ENCODE measurements around the gene HACD2. TPM values are rescaled to one million over a fixed set of nuclear protein-coding genes. Genes with fewer than 3 reads are reported as not detected.

Gene HACD2
- total RNA-seq, 1 donor from 2014 or later = 12.1 TPM

DNA sequence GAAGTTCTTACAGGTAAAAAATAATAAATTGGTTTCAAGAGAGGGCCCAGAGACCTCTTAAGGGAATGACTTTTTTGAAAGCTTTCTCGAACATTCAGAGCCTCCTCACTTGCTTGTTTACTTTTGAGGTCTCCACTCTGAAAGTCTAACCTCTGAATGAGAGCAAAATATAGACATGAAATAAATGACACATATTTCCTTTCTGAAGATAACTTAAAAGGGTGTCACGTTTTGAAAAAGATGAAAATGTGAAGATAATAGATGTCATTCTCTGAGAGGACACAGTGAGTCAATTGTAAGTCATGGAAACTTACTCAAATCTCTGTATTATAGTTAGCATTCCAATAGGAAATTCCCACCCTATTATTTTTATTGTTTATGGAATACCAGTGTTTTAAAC lies 44.6 kb downstream of the HACD2 start:
- intact Hi-C loops (cut with DNase I) = no loop called here
- no peak for ATAC-seq
- no peak for DNase-seq (ENCODE audit: missing footprints)

DNA sequence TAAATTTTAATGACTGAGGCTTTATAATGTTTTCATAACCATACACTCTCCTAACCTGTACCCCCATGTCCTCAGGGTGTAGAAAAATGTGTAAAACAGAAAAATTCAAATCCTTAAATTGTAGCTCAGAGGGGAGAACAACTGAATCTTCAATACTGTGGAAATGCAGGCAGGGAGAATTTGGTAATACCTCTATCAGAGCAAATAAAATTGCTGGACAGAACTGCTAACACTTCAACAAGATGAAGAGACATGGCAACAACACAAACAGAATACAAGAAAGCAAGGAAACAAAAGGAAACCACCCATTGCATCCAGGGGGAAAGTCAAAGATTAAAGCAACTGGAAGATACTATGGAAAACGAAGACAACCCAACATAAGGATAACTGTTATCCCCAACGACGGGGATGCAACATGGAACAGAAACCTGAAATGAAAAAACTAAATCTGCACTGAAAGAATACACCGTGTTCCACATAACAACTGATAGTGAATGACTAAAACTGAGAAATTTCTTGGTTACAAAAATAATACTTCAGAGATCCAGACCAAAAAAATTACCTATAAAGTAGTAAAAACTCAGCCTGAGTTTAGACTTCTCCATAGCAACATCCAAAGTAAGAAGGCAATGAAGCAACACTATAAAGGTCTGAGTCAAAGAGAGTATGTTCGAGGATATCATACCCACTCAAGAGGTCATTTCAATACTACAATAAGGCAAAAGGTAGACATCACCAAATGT lies 48.5 kb downstream of the HACD2 start:
- DNase-seq (ENCODE audit: missing footprints) (no peak), ATAC-seq (no peak)
- intact Hi-C loops (cut with DNase I) = no loop called here

DNA sequence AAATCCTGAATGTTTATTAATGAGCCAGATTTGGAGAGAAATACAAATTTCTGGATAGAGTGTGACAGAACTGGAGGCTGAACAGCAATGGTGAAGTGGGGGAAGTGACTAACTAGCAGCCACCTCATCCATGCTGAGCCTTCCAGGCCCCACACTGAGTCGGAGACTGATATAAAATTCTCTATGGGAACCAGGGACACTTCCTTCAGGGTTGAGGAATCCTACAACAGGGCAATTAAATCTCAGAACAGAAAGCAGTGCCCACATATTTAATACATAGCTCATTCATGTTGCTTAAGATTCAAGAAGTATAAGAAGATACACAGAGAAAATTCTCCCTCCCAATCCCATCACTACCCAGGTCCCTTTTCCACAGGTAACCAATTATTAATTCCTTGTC lies 49.3 kb downstream of the HACD2 start:
- intact Hi-C loops (cut with DNase I) = no loop called here
- ATAC-seq (no peak), DNase-seq (ENCODE audit: missing footprints) (no peak)

DNA sequence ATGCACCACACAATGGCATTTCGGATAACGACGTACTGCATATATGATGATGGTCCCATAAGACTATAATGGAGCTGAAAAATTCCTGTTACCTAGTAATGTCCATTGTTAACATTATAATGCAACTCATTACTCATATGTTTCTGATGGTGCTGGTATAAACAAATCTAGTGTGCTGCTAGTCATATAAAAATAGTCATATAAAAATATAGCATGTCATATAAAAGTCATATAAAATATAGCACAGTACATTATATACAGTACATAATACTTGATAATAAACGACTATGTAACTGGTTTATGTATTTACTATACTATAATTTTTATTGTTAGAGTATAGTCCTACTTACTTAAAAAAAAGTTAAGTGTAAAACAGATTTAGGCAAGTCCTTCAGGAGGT lies 50.6 kb downstream of the HACD2 start:
- no peak for DNase-seq (ENCODE audit: missing footprints)
- ATAC-seq = no peak
- intact Hi-C loops (cut with DNase I) = no loop called here

DNA sequence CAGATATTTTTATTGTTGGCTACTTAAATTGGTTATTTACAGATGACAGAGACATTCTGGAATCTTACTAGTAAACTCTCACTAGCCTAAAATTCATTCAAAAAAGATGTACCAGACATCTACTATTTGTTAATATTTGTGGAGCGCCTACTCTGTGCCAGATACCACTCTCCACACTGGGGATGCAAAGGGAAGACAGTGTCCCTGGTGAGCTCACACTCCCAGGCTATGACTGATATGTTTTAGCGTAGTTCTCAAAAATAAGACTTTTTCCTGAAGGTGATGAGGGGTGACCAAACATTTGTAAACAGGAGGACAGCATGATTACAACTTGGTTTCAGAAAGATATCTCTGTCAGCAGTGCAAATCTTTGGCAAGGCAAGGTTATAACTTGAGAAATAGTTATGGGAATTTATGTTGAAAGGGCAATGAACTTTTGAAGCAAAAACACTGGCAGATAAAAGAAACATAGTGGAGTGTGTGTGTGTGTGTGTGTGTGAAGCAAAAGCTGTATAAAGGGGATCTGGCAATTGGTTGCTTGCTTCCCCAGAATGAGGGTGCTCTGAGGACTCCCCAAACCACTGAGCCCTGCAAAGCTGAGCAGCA lies 51.2 kb downstream of the HACD2 start:
- no peak for ATAC-seq
- intact Hi-C loops (cut with DNase I) = no loop called here
- DNase-seq (ENCODE audit: missing footprints) = no peak

DNA sequence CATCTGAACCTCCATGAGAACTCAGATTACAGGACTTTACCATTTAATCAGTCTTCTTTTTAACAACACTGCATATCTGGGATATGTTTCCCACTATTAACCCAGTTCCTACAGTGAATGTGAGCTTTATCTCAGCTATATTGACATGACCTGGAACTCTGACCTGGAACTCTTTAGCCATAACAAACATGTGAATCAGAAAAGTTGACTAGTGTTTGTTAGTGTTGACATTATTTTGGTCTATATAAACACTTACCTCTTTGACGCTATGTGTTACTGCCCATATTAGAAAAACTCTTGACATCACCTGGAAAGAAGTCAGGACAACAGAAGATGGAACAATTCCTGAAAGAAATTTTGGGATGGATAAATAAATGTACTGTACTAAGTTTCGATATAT lies 56.7 kb downstream of the HACD2 start:
- DNase-seq (ENCODE audit: missing footprints) (no peak), ATAC-seq (no peak)
- intact Hi-C loops (cut with DNase I) = no loop called here

DNA sequence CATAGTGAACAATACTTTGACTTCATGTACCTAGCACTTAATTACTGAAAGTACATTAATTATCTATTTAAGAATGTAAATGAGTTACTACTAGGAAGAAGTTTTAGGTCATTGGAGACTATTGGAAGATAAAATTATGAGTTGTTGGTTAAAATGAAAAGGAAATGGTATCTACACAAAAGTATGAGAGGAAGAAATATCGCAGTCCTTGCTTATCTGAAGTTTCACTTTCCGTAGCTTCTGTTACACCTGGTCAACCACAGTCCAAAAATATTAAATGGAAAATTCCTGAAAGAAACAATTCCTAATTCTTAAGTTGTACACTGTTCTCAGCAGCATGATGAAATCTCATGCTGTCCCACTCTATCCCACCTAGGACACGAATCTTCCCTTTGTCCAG lies 57.8 kb downstream of the HACD2 start:
- ATAC-seq (no peak), DNase-seq (ENCODE audit: missing footprints) (no peak)
- intact Hi-C loops (cut with DNase I) = no loop called here

DNA sequence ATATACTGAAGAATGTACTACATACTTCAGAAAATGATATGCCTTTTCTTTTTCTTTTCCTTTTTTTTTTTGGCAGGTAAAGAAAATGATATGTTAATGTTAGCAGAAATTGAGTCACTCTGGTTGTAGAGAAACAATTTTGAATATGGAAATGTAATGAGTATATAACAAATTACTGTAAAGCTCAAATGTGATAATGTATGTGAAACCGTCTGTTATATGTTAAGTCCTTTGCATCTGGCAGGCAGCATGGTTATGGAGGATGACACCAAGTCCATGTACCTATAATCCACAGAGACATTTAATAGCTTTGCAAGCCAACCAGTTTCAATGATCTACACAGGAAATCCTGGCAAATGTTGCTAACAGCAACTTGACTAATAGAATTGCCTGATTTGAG lies 58.4 kb downstream of the HACD2 start:
- intact Hi-C loops (cut with DNase I) = no loop called here
- no peak for ATAC-seq
- no peak for DNase-seq (ENCODE audit: missing footprints)

DNA sequence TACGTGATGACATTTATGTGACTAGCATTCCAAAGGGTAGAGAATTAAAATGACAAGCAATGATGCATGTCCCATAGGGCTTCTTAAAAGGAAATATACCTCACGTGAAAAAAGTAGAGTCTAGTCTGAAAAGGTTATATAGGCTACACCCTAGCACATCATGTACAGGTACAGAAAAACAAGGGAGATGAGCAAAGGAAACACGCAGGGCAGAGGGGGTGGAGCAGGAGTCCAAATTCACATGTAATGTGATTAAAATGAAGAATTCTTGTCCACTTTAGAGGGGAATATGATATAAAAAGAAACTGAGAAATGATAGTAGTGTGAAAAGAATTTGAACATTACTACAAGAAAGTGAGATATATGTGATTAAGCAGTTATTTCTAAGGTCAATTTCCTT lies 59.4 kb downstream of the HACD2 start:
- intact Hi-C loops (cut with DNase I) = no loop called here
- DNase-seq (ENCODE audit: missing footprints) (no peak), ATAC-seq (no peak)

DNA sequence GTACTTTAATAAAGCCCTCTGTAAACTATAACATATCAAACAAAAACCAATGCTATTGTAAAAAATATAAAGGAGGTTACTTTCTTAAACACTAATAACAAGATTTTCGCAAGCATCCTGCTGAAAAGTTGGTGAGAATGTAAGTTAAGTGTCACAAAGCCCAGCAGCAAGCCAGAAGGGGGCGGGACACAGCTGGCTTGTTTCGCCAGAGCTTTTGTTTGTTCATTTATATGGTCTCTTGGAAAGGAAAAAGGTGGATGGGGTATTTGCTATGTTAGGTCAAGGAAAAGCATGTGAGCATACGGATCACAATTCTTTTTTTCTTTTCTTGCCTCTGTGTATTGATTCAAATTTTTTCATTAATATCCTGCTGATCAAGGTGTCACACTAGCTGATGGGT lies 59.9 kb downstream of the HACD2 start:
- DNase-seq (ENCODE audit: missing footprints) (no peak), ATAC-seq (no peak)
- intact Hi-C loops (cut with DNase I) = no loop called here

DNA sequence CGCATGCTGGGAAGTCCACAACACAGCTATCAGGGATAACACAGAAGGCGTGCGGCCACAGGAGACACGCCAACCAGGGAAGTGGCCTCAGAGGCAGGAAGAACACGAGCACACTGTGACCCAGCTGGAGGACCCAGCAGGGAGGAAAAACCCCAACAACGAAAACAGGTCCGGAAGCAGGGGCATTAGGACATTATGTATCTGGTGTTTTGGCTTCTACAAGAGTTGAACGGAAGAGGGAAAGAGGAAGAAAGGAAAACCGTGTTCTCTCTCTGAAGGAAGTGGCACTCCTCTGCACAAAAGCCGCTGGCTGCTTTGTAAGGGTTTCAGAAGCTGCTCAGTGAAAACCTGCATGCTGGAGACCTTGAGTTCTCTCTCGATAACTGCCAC lies 61.8 kb downstream of the HACD2 start:
- intact Hi-C loops (cut with DNase I) = no loop called here
- DNase-seq (ENCODE audit: missing footprints) = peak; percentile 76
- peak; percentile 78 for ATAC-seq

DNA sequence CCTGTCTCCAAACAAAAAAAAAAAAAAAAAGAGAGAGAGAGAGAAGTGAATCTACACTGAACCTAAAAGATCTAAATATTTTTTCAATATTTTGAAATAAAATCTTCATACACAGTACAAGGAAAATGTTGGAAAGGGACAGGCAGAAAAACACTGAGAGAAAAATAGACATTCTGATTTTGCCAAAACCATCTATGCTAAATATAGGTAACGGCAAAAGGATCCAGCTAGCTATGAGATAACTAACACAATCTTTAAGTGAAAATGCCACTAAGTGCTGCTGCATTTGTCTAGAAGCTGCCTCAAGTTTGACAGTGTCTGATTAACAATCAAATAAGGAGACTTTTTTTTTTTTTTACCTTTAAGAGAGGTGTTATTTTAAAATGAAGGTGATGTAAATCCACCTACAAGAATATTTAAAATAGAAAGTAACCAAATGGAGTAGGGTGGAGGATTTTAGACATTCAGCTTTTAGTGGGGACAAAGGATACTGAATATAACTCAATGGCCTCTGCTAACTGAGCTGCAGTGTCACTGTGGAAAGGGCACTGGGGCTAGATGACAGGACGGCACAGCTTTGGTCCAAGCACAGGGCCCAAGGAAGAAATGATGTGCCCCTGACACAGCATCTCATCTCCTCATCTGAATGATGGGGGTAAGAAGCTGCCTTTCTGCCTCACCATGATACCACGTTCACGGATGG lies 62.4 kb downstream of the HACD2 start:
- DNase-seq (ENCODE audit: missing footprints) (no peak), ATAC-seq (peak; percentile 45)
- intact Hi-C loops (cut with DNase I) = no loop called here

DNA sequence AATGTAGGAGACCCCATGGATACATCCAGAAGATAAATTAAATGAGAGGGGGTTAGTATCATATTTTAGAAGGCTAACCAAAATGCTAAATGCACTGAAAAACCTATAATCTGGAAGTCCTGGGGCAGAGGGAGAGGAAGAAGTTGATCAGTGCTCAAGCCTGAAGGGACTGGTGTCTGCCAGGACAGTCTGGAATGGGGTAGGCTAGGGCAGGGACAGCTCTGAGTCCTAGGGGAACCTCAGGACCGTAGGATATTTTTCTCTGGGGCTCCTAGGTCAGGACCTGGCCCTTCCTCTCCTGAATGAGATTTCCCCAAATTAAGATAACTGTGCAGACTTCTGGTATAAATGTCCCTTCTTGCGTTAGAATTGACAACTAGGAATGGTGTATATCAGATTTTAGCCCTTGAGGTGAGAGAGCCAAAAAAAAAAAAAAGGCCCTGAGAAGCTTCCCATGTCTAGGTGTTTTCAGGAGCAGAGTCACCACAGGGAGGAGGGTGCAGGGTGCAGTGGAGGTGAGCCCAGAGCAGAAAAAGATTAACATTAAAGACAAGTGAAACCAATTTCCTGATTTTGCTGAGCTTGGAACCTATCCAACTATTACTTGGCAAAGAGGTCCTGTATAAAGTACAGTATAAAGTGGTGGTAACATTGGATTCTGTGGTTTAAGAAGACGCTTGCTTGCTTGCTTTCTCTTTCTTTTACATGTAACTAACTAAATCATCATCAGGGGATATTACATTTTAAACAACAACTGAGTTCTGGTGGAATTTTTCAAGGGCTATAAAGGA lies 63.5 kb downstream of the HACD2 start:
- no peak for ATAC-seq
- intact Hi-C loops (cut with DNase I) = no loop called here

DNA sequence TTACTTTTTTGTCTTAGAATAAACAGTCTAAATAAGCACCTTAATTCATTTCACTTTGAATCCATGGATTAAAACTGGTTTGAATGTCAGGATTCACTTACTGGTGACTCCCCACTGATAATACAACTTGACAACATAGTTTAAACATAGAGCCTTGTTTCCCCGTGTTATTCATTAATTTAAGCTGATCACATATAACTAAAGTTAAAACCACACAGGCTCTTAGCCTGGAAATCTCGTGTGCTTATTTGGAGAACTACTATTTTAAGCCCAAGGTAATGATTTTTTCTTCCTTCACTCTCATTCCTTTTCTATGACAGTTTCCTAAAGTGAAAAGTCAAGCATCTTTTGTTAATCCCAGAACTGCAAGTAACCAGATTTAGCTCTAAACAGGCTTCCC lies 64.2 kb downstream of the HACD2 start:
- ATAC-seq = no peak
- intact Hi-C loops (cut with DNase I) = no loop called here

More for the DNA sequence above, 63.5 kb downstream of the HACD2 start:
- DNase-seq (ENCODE audit: missing footprints) = no peak

DNA sequence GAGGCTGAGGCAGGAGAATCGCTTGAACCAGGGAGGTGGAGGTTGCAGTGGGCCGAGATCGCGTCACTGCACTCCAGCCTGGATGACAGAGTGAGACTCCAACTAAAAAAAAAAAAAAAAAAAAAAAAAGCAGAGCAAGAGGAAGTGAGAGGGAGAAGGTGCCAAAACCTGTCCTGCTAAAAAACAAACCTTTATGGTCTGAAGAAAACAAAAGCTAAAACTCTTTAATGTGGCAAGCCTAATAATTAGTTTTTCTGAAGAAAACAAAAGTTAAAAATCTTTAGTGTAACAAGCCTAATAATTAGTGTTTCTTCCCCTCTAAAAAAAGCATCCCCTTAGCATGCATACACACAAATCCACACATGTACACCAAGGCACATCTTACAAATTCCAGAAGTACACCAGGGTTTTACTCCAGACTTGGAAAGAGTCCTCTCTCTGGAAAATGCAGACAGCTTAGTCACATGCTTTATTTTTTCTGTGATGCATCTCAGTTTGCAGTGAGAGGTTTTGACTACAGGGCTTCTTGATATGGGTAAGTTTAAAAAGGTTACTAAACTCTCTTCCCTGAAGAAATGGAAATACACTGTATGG lies 65.9 kb downstream of the HACD2 start:
- ATAC-seq (no peak), DNase-seq (ENCODE audit: missing footprints) (no peak)
- intact Hi-C loops (cut with DNase I) = no loop called here

More for the DNA sequence above, 64.2 kb downstream of the HACD2 start:
- DNase-seq (ENCODE audit: missing footprints) = no peak

DNA sequence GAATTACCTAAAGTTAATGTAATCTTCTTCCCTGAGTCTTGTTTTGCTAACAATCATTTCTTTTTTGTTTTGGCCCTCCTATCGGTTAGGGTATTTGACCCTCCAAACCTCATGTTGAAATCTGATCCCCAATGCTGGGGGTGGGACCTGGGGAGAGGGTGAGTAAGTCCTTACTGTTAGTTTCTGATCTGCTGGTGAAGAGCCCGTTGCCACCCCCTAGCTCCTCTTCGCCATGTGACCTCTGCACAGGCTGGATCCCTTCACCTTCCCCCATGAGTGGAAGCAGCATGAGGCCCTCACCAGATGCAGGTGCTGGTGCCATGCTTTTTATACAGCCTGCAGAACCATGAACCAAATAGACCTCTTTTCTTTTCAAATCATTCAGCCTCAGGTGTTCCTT lies 73.1 kb downstream of the HACD2 start:
- intact Hi-C loops (cut with DNase I) = no loop called here
- ATAC-seq (no peak), DNase-seq (ENCODE audit: missing footprints) (no peak)

DNA sequence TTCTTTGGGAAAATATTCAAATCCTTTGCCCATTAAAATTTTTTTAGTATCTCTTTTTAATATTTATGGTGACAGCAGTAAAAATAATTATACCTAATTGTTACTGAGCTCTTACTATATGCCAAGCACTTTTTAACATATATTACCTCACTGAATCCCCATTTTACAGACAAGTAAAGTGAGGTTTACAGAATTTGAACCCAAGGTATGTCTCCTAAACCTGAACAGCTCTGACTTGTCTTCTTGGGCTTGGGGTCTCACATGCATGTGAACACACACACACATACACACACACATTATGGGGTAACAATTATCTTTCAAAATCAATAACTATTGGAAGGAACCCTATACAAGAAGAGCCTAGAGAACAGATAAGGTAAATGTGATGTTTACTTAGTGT lies 73.8 kb downstream of the HACD2 start:
- DNase-seq (ENCODE audit: missing footprints) (no peak), ATAC-seq (no peak)
- intact Hi-C loops (cut with DNase I) = no loop called here

DNA sequence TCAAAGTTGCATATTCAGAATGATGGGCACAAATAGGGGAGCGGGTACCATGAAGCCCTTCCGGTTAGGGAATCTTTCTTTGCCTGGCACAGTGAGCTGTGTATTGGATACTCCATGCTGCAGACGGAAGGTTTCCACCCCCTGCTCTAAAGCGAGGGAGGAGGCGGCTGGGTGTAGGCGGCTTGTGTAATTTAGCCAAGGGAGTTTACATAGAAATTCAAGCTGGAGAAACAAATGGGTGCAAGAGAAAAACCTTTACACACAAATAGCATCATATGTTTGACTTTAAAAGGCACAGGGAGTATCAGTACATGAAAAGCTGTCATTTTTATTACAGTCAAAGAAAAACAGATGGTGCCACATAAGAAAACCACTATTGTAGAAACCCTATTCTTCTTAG lies 76.7 kb downstream of the HACD2 start:
- intact Hi-C loops (cut with DNase I) = no loop called here
- ATAC-seq = no peak

DNA sequence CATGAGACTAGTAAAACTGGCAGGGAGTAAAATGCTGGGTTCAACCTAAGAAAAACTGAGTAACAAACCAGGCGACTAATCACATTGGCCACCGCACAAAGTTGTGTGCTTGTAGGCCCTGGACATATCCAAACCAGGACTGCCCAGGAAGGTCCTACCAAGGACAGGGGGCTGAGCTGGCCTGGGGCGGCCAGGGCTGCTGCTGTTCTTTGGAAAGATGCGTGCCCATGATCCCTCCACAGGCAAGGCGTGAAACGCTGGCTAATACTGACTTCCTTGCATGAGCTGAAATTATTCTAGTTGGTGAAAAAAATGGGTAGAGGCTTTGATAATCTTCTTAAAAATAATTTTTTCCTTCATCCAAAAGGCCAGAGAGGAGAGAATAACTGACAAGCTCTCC lies 79.0 kb downstream of the HACD2 start:
- intact Hi-C loops (cut with DNase I) = no loop called here
- no peak for ATAC-seq
- DNase-seq (ENCODE audit: missing footprints) = no peak

More for the DNA sequence above, 76.7 kb downstream of the HACD2 start:
- no peak for DNase-seq (ENCODE audit: missing footprints)

Measured in Right ventricle myocardium inferior (tissue), 1 donor.